Tongue (tissue), 2 donors: ENCODE results near the gene KCNAB2. TPM values are rescaled to one million over a fixed set of nuclear protein-coding genes. Genes with fewer than 3 reads are reported as not detected.

ENCODE experiments used
- DNase-seq: peaks from one replicate; pipeline ENCODE4 v3.0.0-alpha.2; 2015
- total RNA-seq: library from RNA; depleted of rRNA; stranded (reverse); fragments of >200 nt; gene quantifications from one replicate; pipeline ENCODE4 v1.2.3, GENCODE V29; 2014

KCNAB2 gene
- total RNA-seq, 1 donor from 2014 or later: 6.3 TPM

- DNase-seq: no peak
Measured at GRCh38 chr1:6130596-6130995, 84.9 kb downstream of the KCNAB2 start.

- DNase-seq: no peak
Measured at GRCh38 chr1:6131561-6131960, 85.9 kb downstream of the KCNAB2 start.

GRCh38 chr1:6133146-6133895, 87.6 kb downstream of the KCNAB2 start:
- no peak for DNase-seq

- no peak for DNase-seq
Measured at GRCh38 chr1:6134206-6134605, 88.5 kb downstream of the KCNAB2 start.

- no peak for DNase-seq
Measured at GRCh38 chr1:6134741-6135510, 89.2 kb downstream of the KCNAB2 start.

- no peak for DNase-seq
Measured at GRCh38 chr1:6136516-6137220, 91.0 kb downstream of the KCNAB2 start.

GRCh38 chr1:6137758-6138157, 92.1 kb downstream of the KCNAB2 start:
- DNase-seq: no peak

- DNase-seq: no peak
Measured at GRCh38 chr1:6140413-6140812, 94.7 kb downstream of the KCNAB2 start.

GRCh38 chr1:6141592-6141991, 95.9 kb downstream of the KCNAB2 start:
- DNase-seq: peak; percentile 31

GRCh38 chr1:6142036-6142621, 96.4 kb downstream of the KCNAB2 start:
- DNase-seq: no peak

GRCh38 chr1:6142734-6143133, 97.0 kb downstream of the KCNAB2 start:
- DNase-seq: no peak

- DNase-seq: no peak
Measured at GRCh38 chr1:6143395-6143794, 97.7 kb downstream of the KCNAB2 start.

- DNase-seq: peak; percentile 19
Measured at GRCh38 chr1:6144175-6144574, 98.5 kb downstream of the KCNAB2 start.

- DNase-seq: peak; percentile 56
Measured at GRCh38 chr1:6144647-6145395, 99.1 kb downstream of the KCNAB2 start.

GRCh38 chr1:6145396-6145750, 99.7 kb downstream of the KCNAB2 start:
- no peak for DNase-seq

GRCh38 chr1:6145864-6146410, 100.2 kb downstream of the KCNAB2 start:
- DNase-seq: no peak

GRCh38 chr1:6148497-6149241, 103.0 kb downstream of the KCNAB2 start:
- peak; percentile 54 for DNase-seq

GRCh38 chr1:6149597-6149996, 103.9 kb downstream of the KCNAB2 start:
- DNase-seq: no peak

GRCh38 chr1:6150006-6150938, 104.6 kb downstream of the KCNAB2 start:
- no peak for DNase-seq
